H1 (cell line): ENCODE results near the gene PLB1. TPM values are rescaled to one million over a fixed set of nuclear protein-coding genes. Genes with fewer than 3 reads are reported as not detected.

ENCODE experiments used
- CTCF ChIA-PET: fragments of 300-600 bp; sonication (Branson Sonifier 250); formaldehyde crosslinking; loops from one replicate; lab custom pipeline; 2021; ENCODE audit not compliant: partially characterized antibody; lab: Charles Lee
- POLR2A ChIA-PET: fragments of 300-600 bp; sonication (Branson Sonifier 250); formaldehyde crosslinking; loops from one replicate; lab custom pipeline; 2021; ENCODE audit warnings: inconsistent platforms; ENCODE audit not compliant: partially characterized antibody; lab: Charles Lee
- DNase-seq, 2 experiments: peaks; one replicate each; pipeline versions ENCODE4 v3.0.0 to v3.0.0-alpha.2; 2010 to 2022; ENCODE audit warnings: low spot score in 2 of 2, low read depth in 1 of 2, mixed read lengths in 1 of 2
- FAIRE-seq: peaks from 2 replicates; lab custom pipeline; 2011; peaks lifted over from hg19 to GRCh38; lab: Jason Lieb, UNC
- H2AFZ ChIP-seq: 2 replicates; pipeline ENCODE4 v1.8.1; 2012; ENCODE audit warnings: low read length, inconsistent platforms
- H2AK5ac ChIP-seq: 2 replicates; pipeline ENCODE4 v1.6.1; 2013; ENCODE audit warnings: low read depth, low read length
- H2BK120ac ChIP-seq: replicated peaks from 2 replicates; pipeline ENCODE3; 2013; ENCODE audit warnings: low read depth, low read length, inconsistent platforms
- H2BK12ac ChIP-seq: 2 replicates; pipeline ENCODE4 v1.6.1; 2013; ENCODE audit warnings: low read depth, low read length
- H2BK15ac ChIP-seq: 2 replicates; pipeline ENCODE4 v1.6.1; 2013; ENCODE audit warnings: low read length
- H2BK20ac ChIP-seq: 2 replicates; pipeline ENCODE4 v1.6.1; 2013; ENCODE audit warnings: low read length
- H2BK5ac ChIP-seq: 2 replicates; pipeline ENCODE4 v1.6.1; 2013; ENCODE audit warnings: low read depth, low read length
- H3K14ac ChIP-seq: 2 replicates; pipeline ENCODE4 v1.6.1; 2013; ENCODE audit warnings: inconsistent platforms; ENCODE audit not compliant: insufficient read length
- H3K18ac ChIP-seq: 2 replicates; pipeline ENCODE4 v1.6.1; 2013; ENCODE audit warnings: low read length; ENCODE audit errors: extremely low read depth
- H3K23ac ChIP-seq: 2 replicates; pipeline ENCODE4 v1.6.1; 2013; ENCODE audit warnings: inconsistent platforms; ENCODE audit not compliant: insufficient read length
- H3K23me2 ChIP-seq: 2 replicates; pipeline ENCODE4 v1.6.1; 2013; ENCODE audit warnings: low read depth, low read length
- H3K27ac ChIP-seq: 2 replicates; pipeline ENCODE4 v1.6.1; 2011; ENCODE audit warnings: low read depth, low read length, inconsistent platforms
- H3K27me3 ChIP-seq, 4 experiments: replicated peaks in 1 of 4; 1 replicate in 1 of 4; 2 replicates in 3 of 4; pipeline versions ENCODE4 v1.6.1 to v1.8.1; 2011 to 2013; ENCODE audit warnings: low read length in 3 of 4, mild to moderate bottlenecking in 3 of 4, inconsistent platforms in 2 of 4, mixed read lengths in 2 of 4, moderate library complexity in 1 of 4; ENCODE audit not compliant: control insufficient read depth in 3 of 4, insufficient read depth in 3 of 4; ENCODE audit errors: extremely low read depth in 1 of 4
- H3K36me3 ChIP-seq, 4 experiments: 2 replicates each; pipeline versions ENCODE4 v1.6.1 to v1.8.1; 2011 to 2013; ENCODE audit warnings: mild to moderate bottlenecking in 4 of 4, low read length in 3 of 4, moderate library complexity in 2 of 4, control low read depth in 1 of 4, inconsistent platforms in 1 of 4; ENCODE audit not compliant: insufficient read depth in 4 of 4, control insufficient read depth in 2 of 4
- H3K4ac ChIP-seq: replicated peaks from 2 replicates; pipeline ENCODE3; 2013; ENCODE audit warnings: low read length, low read depth, mixed read lengths, inconsistent platforms; ENCODE audit not compliant: insufficient read length
- H3K4me1 ChIP-seq, 4 experiments: replicated peaks in 1 of 4; 1 replicate in 1 of 4; 2 replicates in 3 of 4; pipeline versions ENCODE4 v1.6.1 to v1.8.1; 2011 to 2013; ENCODE audit warnings: low read length in 3 of 4, inconsistent platforms in 2 of 4, mixed read lengths in 1 of 4; ENCODE audit not compliant: insufficient read depth in 4 of 4, control insufficient read depth in 3 of 4
- H3K4me2 ChIP-seq, 2 experiments: 2 replicates each; pipeline versions ENCODE4 v1.6.1 to v1.8.1; 2011 to 2013; ENCODE audit warnings: low read depth in 2 of 2, low read length in 2 of 2, control low read depth in 1 of 2, inconsistent platforms in 1 of 2, mild to moderate bottlenecking in 1 of 2; ENCODE audit not compliant: insufficient read depth in 1 of 2
- H3K4me3 ChIP-seq, 4 experiments: fragments of 200-600, 300-600 bp in 1 of 4; sonication (generic), shearing (Covaris generic), sonication (Bioruptor Twin) in 1 of 4; 2 replicates each; pipeline versions ENCODE4 v1.5.1 to v1.8.1; 2011 to 2016; ENCODE audit warnings: low read length in 4 of 4, low read depth in 3 of 4, control low read depth in 2 of 4, inconsistent platforms in 2 of 4, mild to moderate bottlenecking in 2 of 4, mixed read lengths in 1 of 4, moderate library complexity in 1 of 4; ENCODE audit not compliant: insufficient read depth in 2 of 4; ENCODE audit errors: extremely low read depth in 1 of 4
- H3K56ac ChIP-seq: replicated peaks from 2 replicates; pipeline ENCODE3; 2013; ENCODE audit warnings: low read depth, mild to moderate bottlenecking, mixed read lengths, low read length, inconsistent platforms; ENCODE audit not compliant: insufficient read length
- H3K79me1 ChIP-seq: 2 replicates; pipeline ENCODE4 v1.6.1; 2013; ENCODE audit warnings: low read depth, low read length, control low read depth
- H3K79me2 ChIP-seq, 2 experiments: 2 replicates each; pipeline versions ENCODE4 v1.6.1 to v1.8.1; 2012 to 2013; ENCODE audit warnings: low read length in 2 of 2, mild to moderate bottlenecking in 2 of 2, inconsistent platforms in 1 of 2; ENCODE audit not compliant: insufficient read depth in 2 of 2, control insufficient read depth in 1 of 2
- H3K9ac ChIP-seq, 4 experiments: replicated peaks in 1 of 4; 1 replicate in 1 of 4; 2 replicates in 3 of 4; pipeline versions ENCODE4 v1.6.1 to v1.8.1; 2011 to 2013; ENCODE audit warnings: low read depth in 3 of 4, low read length in 3 of 4, control low read depth in 2 of 4, mild to moderate bottlenecking in 2 of 4, moderate library complexity in 2 of 4, inconsistent platforms in 1 of 4; ENCODE audit errors: extremely low read depth in 1 of 4
- H3K9me3 ChIP-seq, 2 experiments: 2 replicates each; pipeline versions ENCODE4 v1.6.1 to v1.8.1; 2012 to 2013; ENCODE audit warnings: mild to moderate bottlenecking in 2 of 2, moderate library complexity in 2 of 2, control low read depth in 1 of 2, inconsistent platforms in 1 of 2, low read depth in 1 of 2, low read length in 1 of 2, mixed read lengths in 1 of 2; ENCODE audit not compliant: insufficient read depth in 2 of 2
- H4K20me1 ChIP-seq, 2 experiments: replicated peaks in 1 of 2; 2 replicates each; pipeline versions ENCODE3 to v1.8.1; 2011 to 2013; ENCODE audit warnings: inconsistent platforms in 2 of 2, low read length in 2 of 2, mild to moderate bottlenecking in 1 of 2; ENCODE audit not compliant: insufficient read depth in 2 of 2, control insufficient read depth in 1 of 2
- H4K5ac ChIP-seq: 2 replicates; pipeline ENCODE4 v1.6.1; 2013; ENCODE audit warnings: low read length, low read depth, mixed read lengths, inconsistent platforms; ENCODE audit not compliant: insufficient read length
- H4K8ac ChIP-seq: 2 replicates; pipeline ENCODE4 v1.8.0; 2013; ENCODE audit warnings: mild to moderate bottlenecking, moderate library complexity, low read length, inconsistent platforms; ENCODE audit not compliant: insufficient read depth; ENCODE audit errors: extremely low read depth
- H4K91ac ChIP-seq: replicated peaks from 2 replicates; pipeline ENCODE3; 2013; ENCODE audit warnings: low read length, mixed read lengths, inconsistent platforms; ENCODE audit not compliant: insufficient read length
- BCL11A ChIP-seq, 2 experiments: IDR thresholded peaks; one replicate each; pipeline ENCODE4 v1.6.1; 2011; ENCODE audit warnings: low read depth in 2 of 2, low read length in 2 of 2, mild to moderate bottlenecking in 2 of 2
- CREB1 ChIP-seq: IDR thresholded peaks from 2 replicates; pipeline ENCODE4 v1.6.1; 2012; ENCODE audit warnings: inconsistent platforms
- JUN ChIP-seq: IDR thresholded peaks from 2 replicates; pipeline ENCODE4 v1.6.1; 2011; ENCODE audit warnings: low read depth, mild to moderate bottlenecking, improper control_type of control experiment, low read length
- JUND ChIP-seq: IDR thresholded peaks from 2 replicates; pipeline ENCODE4 v1.6.1; 2011; ENCODE audit warnings: mild to moderate bottlenecking, improper control_type of control experiment, low read length
- NRF1 ChIP-seq: IDR thresholded peaks from 2 replicates; pipeline ENCODE4 v1.6.1; 2011; ENCODE audit warnings: mild to moderate bottlenecking, low read depth, low read length, improper control_type of control experiment
- RBBP5 ChIP-seq: IDR thresholded peaks from 2 replicates; pipeline ENCODE4 v1.7.1; 2012; ENCODE audit warnings: low read depth, mild to moderate bottlenecking, inconsistent platforms, low read length, moderate library complexity, borderline replicate concordance
- SAP30 ChIP-seq: fragments of 300-600 bp; sonication (generic); IDR thresholded peaks from 2 replicates; pipeline ENCODE4 v1.7.1; 2012; ENCODE audit warnings: low read length, moderate library complexity, mild to moderate bottlenecking, inconsistent platforms; ENCODE audit not compliant: insufficient read depth, insufficient replicate concordance
- TAF1 ChIP-seq: IDR thresholded peaks from 2 replicates; pipeline ENCODE4 v1.6.1; 2011; ENCODE audit warnings: mild to moderate bottlenecking, low read depth, low read length
- TAF7 ChIP-seq: optimal IDR thresholded peaks from 2 replicates; pipeline ENCODE3; 2011; ENCODE audit warnings: low read depth, mild to moderate bottlenecking, inconsistent platforms, low read length, moderate library complexity, borderline replicate concordance
- WGBS, 2 experiments: shearing (Covaris generic) in 1 of 2; methylation state at CpG; one replicate each; pipeline versions ENCODE4 v1.1.6 to v1.1.7; 2013 to 2015; ENCODE audit warnings: low lambda C conversion rate in 2 of 2, mixed read lengths in 2 of 2, inconsistent platforms in 1 of 2, low coverage in 1 of 2, missing lambda C conversion rate in 1 of 2; ENCODE audit not compliant: insufficient replicate concordance in 2 of 2, insufficient coverage in 1 of 2, insufficient read length in 1 of 2; ENCODE audit errors: extremely low coverage in 1 of 2, missing lambda C conversion rate in 1 of 2; 5-methylcytosine and 5-hydroxymethylcytosine counted together
- polyA plus RNA-seq, 7 experiments: library from polyadenylated mRNA; depleted of rRNA in 3 of 7; stranded (reverse) in 5 of 7; unstranded in 2 of 7; fragments of >200 nt in 5 of 7; fragments of 200-250 nt in 2 of 7; gene quantifications; 1 replicate in 5 of 7; 2 replicates in 1 of 7; 4 replicates in 1 of 7; pipeline versions ENCODE4 v1.2.1 to v1.2.3, GENCODE V29; 2011 to 2013; ENCODE audit warnings: missing spikeins in 2 of 7, mixed read lengths in 2 of 7
- total RNA-seq: library from RNA; stranded (reverse); fragmentation: NEBNext Ultra II Directional; extraction: Animal tissue kit (Norgen Biotek cat#: 25700); gene quantifications from 2 replicates; pipeline ENCODE4 v1.2.1, GENCODE V29; 2021
- TF ChIP-seq, protein P1 (sequence below): IDR thresholded peaks from 2 replicates; pipeline ENCODE4 v1.6.1; 2012; ENCODE audit warnings: inconsistent platforms
- TF ChIP-seq, protein P2 (sequence below): IDR thresholded peaks from 2 replicates; pipeline ENCODE4 v1.6.1; 2012; ENCODE audit warnings: inconsistent platforms
- TF ChIP-seq, protein P3 (sequence below): IDR thresholded peaks from 2 replicates; pipeline ENCODE4 v1.6.1; 2011; ENCODE audit warnings: low read depth, mild to moderate bottlenecking, low read length; ENCODE audit not compliant: insufficient read depth

The PLB1 gene
- total and polyA plus RNA-seq, 2 of the 8 experiments (the other 6 are each of a cell fraction or from before 2014, with no cell fraction given): 0.20 to 0.36 TPM

DNA sequence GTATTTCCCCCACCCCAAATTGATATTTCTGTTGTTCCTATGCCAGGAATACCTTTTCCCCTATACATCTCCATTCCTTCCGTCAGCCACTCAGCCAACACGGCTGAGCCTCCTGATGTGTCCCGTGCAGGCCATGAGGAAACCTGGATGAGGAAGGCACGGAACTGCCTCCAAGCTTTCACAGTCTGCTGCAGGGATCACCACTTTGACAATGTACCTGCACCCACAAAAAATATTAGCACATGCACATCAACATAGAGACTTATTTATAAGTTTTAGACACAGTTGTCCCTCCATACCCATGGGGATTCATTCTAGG is 154.4 kb downstream of the PLB1 start:
- Histone ChIP-seq H3K23me2 (no peaks in the 10 kb centered on the region), H3K4me2 (no peak overlapping the region), H3K56ac (no peak overlapping the region), H2BK12ac (no peak overlapping the region), H2BK20ac (no peak overlapping the region), H3K23ac (no peak overlapping the region), H3K9ac (no peak overlapping the region), H3K36me3 (no peaks in the 10 kb centered on the region), H3K18ac (no peak overlapping the region), H2AK5ac (no peak overlapping the region), H2BK5ac (no peak overlapping the region), H3K4me3 (no peak overlapping the region), H4K8ac (no peak overlapping the region; the same call in 1 of the 2 replicates), H4K91ac (no peak overlapping the region), H3K9me3 (no peaks in the 10 kb centered on the region), H2AFZ (no peak overlapping the region), H3K4ac (no peak overlapping the region), H2BK15ac (no peak overlapping the region), H2BK120ac (no peak overlapping the region), H3K14ac (no peak overlapping the region), H4K20me1 (no peaks in the 10 kb centered on the region), H3K4me1 (no peaks in the 10 kb centered on the region), H3K27ac (no peak overlapping the region), H4K5ac (no peak overlapping the region), H3K79me2 (no peaks in the 10 kb centered on the region), H3K79me1 (no peaks in the 10 kb centered on the region), H3K27me3 (no peaks in the 10 kb centered on the region)
- FAIRE-seq (no peak), DNase-seq (no peak)
- ChIA-PET POLR2A (no interaction called here), CTCF (interaction anchor here (1.0 kb wide), 1 partner anchor 55 kb away, joined by 5 read pairs; no protein-coding TSS in a partner anchor)
- WGBS, 2 experiments: 90% methylated on average over 4 of the region's 4 CpGs; no CpG with 5 or more reads in 1 of the 2 experiments
- TF ChIP-seq TAF1: no peak
- no peak for TF ChIP-seq BCL11A (IDR thresholded peaks at IDR 0.05; ENCODE audit: low read depth in 2 of 2, low read length in 2 of 2)
- TF ChIP-seq RBBP5: no peak
- TF ChIP-seq, protein P1, sequence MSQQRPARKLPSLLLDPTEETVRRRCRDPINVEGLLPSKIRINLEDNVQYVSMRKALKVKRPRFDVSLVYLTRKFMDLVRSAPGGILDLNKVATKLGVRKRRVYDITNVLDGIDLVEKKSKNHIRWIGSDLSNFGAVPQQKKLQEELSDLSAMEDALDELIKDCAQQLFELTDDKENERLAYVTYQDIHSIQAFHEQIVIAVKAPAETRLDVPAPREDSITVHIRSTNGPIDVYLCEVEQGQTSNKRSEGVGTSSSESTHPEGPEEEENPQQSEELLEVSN: no peak
- TF ChIP-seq TAF7: no peak
- TF ChIP-seq NRF1: no peak
- TF ChIP-seq, protein P2, sequence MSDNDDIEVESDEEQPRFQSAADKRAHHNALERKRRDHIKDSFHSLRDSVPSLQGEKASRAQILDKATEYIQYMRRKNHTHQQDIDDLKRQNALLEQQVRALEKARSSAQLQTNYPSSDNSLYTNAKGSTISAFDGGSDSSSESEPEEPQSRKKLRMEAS: no peak
- TF ChIP-seq JUN: no peak
- TF ChIP-seq, protein P3, sequence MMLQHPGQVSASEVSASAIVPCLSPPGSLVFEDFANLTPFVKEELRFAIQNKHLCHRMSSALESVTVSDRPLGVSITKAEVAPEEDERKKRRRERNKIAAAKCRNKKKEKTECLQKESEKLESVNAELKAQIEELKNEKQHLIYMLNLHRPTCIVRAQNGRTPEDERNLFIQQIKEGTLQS: no peak
- no peak for TF ChIP-seq CREB1
- TF ChIP-seq JUND: no peak
- TF ChIP-seq SAP30: no peak
